Measurements from ENCODE around the gene DARS1. TPM values are rescaled to one million over a fixed set of nuclear protein-coding genes. Genes with fewer than 3 reads are reported as not detected.
"Not testable (repeated sequence)": the region's sequence is repeated elsewhere in the genome, so short reads cannot be mapped to it uniquely, and the experiment has no call there.

Gene DARS1
- total RNA-seq, 1 donor from 2014 or later, result 71.1 TPM

DNA sequence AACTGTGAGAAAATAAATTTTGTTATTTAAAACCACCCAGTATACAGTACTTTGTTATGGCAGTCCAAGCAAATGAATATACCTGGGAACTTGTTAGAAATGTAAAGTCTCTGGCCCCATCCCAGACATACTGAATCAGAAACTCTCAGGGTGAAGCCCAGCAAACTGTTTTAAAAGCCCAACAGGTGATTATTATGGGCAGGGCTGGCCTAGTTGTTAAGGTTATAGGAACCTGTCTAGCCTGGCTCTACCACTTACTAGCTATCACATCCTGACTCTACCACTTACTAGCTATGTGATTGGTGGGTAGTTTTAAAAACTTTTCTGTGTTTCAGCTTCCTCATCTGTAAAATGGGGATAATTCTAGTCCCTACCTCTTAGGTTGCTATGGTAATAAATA, 8.0 kb upstream of the DARS1 start:
- intact Hi-C loops (cut with DNase I), result no loop called here
- no peak for ATAC-seq
- DNase-seq (ENCODE audit: low spot score), result no peak

- ATAC-seq (no peak), DNase-seq (ENCODE audit: low spot score) (no peak)
- intact Hi-C loops (cut with DNase I), result no loop called here
Measured at GRCh38 chr2:135991861-135992260, 6.4 kb upstream of the DARS1 start.

GRCh38 chr2:135987441-135987840, 2.0 kb upstream of the DARS1 start:
- no peak for ATAC-seq
- intact Hi-C loops (cut with DNase I), result no loop called here
- no peak for DNase-seq (ENCODE audit: low spot score)

- intact Hi-C loops (cut with DNase I), result no loop called here
- DNase-seq (ENCODE audit: low spot score) (no peak), ATAC-seq (no peak)
Measured at GRCh38 chr2:135986507-135986906, 1.1 kb upstream of the DARS1 start.

- peak; percentile 63 for ATAC-seq
- DNase-seq (ENCODE audit: low spot score), result no peak
- intact Hi-C loops (cut with DNase I), result no loop called here
Measured at GRCh38 chr2:135985826-135986393, 484 bp upstream of the DARS1 start.

DNA sequence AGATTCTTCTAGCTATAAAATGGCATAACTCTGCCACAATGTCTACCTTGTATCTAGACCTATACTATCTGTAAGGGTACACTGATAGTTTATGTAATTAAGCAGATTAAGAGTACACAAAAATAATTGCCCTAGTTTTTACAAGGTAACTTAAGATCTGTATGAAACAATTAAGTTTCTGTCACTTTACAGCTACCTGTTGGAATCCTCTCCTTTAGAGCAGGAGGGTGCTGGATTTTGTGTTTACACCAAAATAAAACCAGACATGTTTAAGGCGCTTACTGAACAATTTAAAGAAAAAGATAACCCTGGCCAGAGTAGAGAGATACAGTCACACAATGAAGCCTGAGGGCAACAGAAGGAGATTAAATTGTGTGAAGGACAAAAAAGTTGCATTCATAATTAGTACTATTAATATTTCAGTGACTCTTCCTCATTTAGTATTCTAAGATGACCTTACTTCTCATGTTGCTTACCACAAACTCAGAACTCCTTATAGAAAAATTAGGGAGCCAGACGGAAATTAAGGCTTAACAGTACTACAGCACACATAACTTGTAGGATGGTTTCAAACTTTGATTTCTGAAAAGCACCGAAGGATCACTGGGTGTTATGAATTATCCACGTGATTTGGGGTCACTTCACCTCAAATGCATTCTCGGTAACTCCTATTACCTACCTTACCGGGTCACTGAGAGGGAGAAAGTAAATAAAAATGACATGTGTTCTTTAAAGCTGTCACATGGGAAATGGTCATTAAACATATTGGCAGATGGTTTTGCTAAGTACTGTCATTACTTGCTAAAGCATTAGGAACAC, 1.0 kb downstream of the DARS1 start:
- no peak for DNase-seq (ENCODE audit: low spot score)
- intact Hi-C loops (cut with DNase I), result no loop called here
- no peak for ATAC-seq

- no peak for ATAC-seq
- intact Hi-C loops (cut with DNase I), result no loop called here
Measured at GRCh38 chr2:135980434-135981079, 4.9 kb downstream of the DARS1 start.

DNA sequence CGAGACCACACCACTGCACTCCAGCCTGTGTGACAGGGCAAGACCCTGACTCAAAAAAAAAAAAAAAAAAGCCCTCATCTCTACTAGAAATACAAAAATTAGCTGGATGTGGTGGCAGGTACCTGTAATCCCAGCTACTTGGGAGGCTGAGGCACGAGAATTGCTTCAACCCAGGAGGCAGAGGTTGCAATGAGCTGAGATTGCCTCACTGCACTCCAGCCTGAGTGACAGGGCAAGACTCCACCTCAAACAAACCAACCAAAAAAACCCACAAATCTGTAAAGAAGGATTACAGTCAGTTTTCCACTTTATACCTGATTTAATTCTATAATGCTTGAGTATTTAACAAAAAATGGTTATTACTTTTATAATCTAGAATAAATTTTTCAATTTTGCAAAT, 9.7 kb downstream of the DARS1 start:
- DNase-seq (ENCODE audit: low spot score) (no peak), ATAC-seq (no peak)
- intact Hi-C loops (cut with DNase I), result no loop called here

More at GRCh38 chr2:135980434-135981079, 4.9 kb downstream of the DARS1 start:
- no peak for DNase-seq (ENCODE audit: low spot score)

GRCh38 chr2:135974036-135974435, 11.4 kb downstream of the DARS1 start:
- no peak for DNase-seq (ENCODE audit: low spot score)

GRCh38 chr2:135969655-135970387, 15.6 kb downstream of the DARS1 start:
- intact Hi-C loops (cut with DNase I), result loop anchor here (10.0 kb wide), 1 partner anchor 1255 kb away; the partner anchor contains the start of gene TMEM163
- no peak for ATAC-seq
- DNase-seq (ENCODE audit: low spot score), result no peak

More at GRCh38 chr2:135974036-135974435, 11.4 kb downstream of the DARS1 start:
- ATAC-seq, result no peak
- intact Hi-C loops (cut with DNase I), result no loop called here

DNA sequence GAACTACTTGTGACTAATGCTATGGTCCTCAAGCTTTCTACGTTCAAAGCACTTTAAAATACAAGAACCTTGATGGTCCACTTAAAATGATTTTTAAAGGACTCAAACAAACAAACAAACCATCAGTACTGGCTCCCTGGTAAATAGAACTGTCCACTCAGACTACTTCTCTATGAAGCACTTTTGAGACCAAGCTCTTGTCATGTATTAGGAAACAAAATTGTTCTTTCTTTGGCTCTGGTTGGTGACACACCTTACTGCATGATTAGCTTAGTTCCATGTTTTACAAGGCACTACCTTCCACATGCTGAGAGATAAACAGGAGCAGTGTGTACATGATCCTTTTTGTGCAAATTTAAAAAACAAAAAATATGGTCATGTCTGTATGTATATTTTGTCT, 19.7 kb downstream of the DARS1 start:
- intact Hi-C loops (cut with DNase I), result loop anchor here (10.0 kb wide), 1 partner anchor 1251 kb away; the partner anchor contains the start of gene TMEM163
- DNase-seq (ENCODE audit: low spot score) (no peak), ATAC-seq (no peak)

- DNase-seq (ENCODE audit: low spot score); ATAC-seq: not testable (repeated sequence)
- intact Hi-C loops (cut with DNase I), result loop anchor here (10.0 kb wide), 1 partner anchor 1250 kb away; the partner anchor contains the start of gene TMEM163
Measured at GRCh38 chr2:135964404-135964803, 21.0 kb downstream of the DARS1 start.

DNA sequence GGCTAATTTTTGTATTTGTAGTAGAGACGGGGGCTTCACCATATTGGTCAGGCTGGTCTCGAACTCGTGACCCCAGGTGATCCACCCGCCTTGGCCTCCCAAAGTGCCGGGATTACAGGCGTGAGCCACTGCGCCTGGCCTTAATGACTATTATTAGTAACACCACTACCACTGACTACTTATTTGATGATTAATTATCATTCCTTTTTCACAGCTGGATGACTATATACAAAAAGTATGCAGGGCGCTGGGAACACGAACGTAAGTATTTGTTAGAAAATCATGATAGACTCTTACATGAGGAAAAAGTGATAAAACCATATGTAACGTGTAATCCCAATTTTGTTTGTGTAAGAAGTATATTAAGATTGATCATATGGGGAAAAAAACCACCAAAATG, 21.6 kb downstream of the DARS1 start:
- ATAC-seq, result no peak

GRCh38 chr2:135962366-135963123, 22.9 kb downstream of the DARS1 start:
- no peak for ATAC-seq
- DNase-seq (ENCODE audit: low spot score), result no peak
- intact Hi-C loops (cut with DNase I), result loop anchor here (10.0 kb wide), 1 partner anchor 1248 kb away; the partner anchor contains the start of gene TMEM163

More for the DNA sequence above, 21.6 kb downstream of the DARS1 start:
- no peak for DNase-seq (ENCODE audit: low spot score)
- intact Hi-C loops (cut with DNase I), result loop anchor here (10.0 kb wide), 1 partner anchor 1249 kb away; the partner anchor contains the start of gene TMEM163

- ATAC-seq (no peak), DNase-seq (ENCODE audit: low spot score) (no peak)
- intact Hi-C loops (cut with DNase I), result loop anchor here (10.0 kb wide), 1 partner anchor 1246 kb away; the partner anchor contains the start of gene TMEM163
Measured at GRCh38 chr2:135960656-135961551, 24.5 kb downstream of the DARS1 start.

GRCh38 chr2:135960150-135960549, 25.3 kb downstream of the DARS1 start:
- ATAC-seq (no peak), DNase-seq (ENCODE audit: low spot score) (no peak)
- intact Hi-C loops (cut with DNase I), result loop anchor here (10.0 kb wide), 1 partner anchor 1245 kb away; the partner anchor contains the start of gene TMEM163

GRCh38 chr2:135958927-135959326, 26.5 kb downstream of the DARS1 start:
- intact Hi-C loops (cut with DNase I); DNase-seq (ENCODE audit: low spot score); ATAC-seq: not testable (repeated sequence)
